Activated T-helper 1 cell treated with anti-CD3 and anti-CD28 coated beads, Interleukin-2, amount 50 U/mL, for 16 hours (primary cell): Measurements from ENCODE around the gene HPCAL4.
A peak's percentile ranks its signal among the peaks of the same experiment; 100 is the strongest.

Source experiments
- DNase-seq, 2 donors: peaks; one replicate each; pipeline ENCODE4 v3.0.0-alpha.2; 2020; ENCODE audit warnings: low read depth in 1 of 2, low spot score in 1 of 2

HPCAL4 gene

GRCh38 chr1:39691383-39692151 lies at the start of gene HPCAL4:
HPCAL4 (minus strand) TSS chr1:39691433; CDS start chr1:39684603, 6,830 bp downstream.
- peak; percentile 78 to 85 for DNase-seq

GRCh38 chr1:39738622-39739366 lies 47.6 kb upstream of the HPCAL4 start, which contains the start of gene PPIE:
PPIE (plus strand) TSS chr1:39738882; CDS start chr1:39738901, 19 bp downstream.
- peak; percentile 90 to 95 for DNase-seq

- DNase-seq: no peak
Measured at GRCh38 chr1:39737546-39738169, 46.4 kb upstream of the HPCAL4 start.

GRCh38 chr1:39735731-39736130 lies 44.5 kb upstream of the HPCAL4 start:
- DNase-seq: no peak

- no peak for DNase-seq
Measured at GRCh38 chr1:39733161-39733560, 41.9 kb upstream of the HPCAL4 start.

- DNase-seq: no peak
Measured at GRCh38 chr1:39732730-39733129, 41.5 kb upstream of the HPCAL4 start.

- DNase-seq: no peak
Measured at GRCh38 chr1:39729842-39730241, 38.6 kb upstream of the HPCAL4 start.

- DNase-seq: no peak
Measured at GRCh38 chr1:39729030-39729429, 37.8 kb upstream of the HPCAL4 start.

GRCh38 chr1:39727932-39728317 lies 36.7 kb upstream of the HPCAL4 start:
- DNase-seq: no peak

- DNase-seq: no peak
Measured at GRCh38 chr1:39727221-39727931, 36.1 kb upstream of the HPCAL4 start.

- no peak for DNase-seq
Measured at GRCh38 chr1:39726600-39726999, 35.4 kb upstream of the HPCAL4 start.

- DNase-seq: no peak
Measured at GRCh38 chr1:39722495-39722894, 31.3 kb upstream of the HPCAL4 start.

- no peak for DNase-seq
Measured at GRCh38 chr1:39721664-39722063, 30.4 kb upstream of the HPCAL4 start.

GRCh38 chr1:39720094-39720999 lies 29.1 kb upstream of the HPCAL4 start:
- DNase-seq: no peak

- DNase-seq: no peak
Measured at GRCh38 chr1:39717809-39718208, 26.6 kb upstream of the HPCAL4 start.

GRCh38 chr1:39713557-39713956 lies 22.3 kb upstream of the HPCAL4 start:
- DNase-seq: no peak

GRCh38 chr1:39711966-39712340 lies 20.7 kb upstream of the HPCAL4 start:
- DNase-seq: no peak

- no peak for DNase-seq
Measured at GRCh38 chr1:39711104-39711965, 20.1 kb upstream of the HPCAL4 start.

- no peak for DNase-seq
Measured at GRCh38 chr1:39707506-39707905, 16.3 kb upstream of the HPCAL4 start.
